NCI-H82 (cell line): ENCODE measurements around the gene LEPROT.

ENCODE experiments used
- DNase-seq: peaks from one replicate; lab custom pipeline; 2025; lab: John Stamatoyannopoulos, UW

LEPROT gene

GRCh38 chr1:65477414-65478378, 57.2 kb downstream of the LEPROT start:
- DNase-seq = no peak

- DNase-seq = no peak
These were observed 58.0 kb downstream of the LEPROT start for GRCh38 chr1:65478379-65479026.

- DNase-seq = no peak
These were observed 59.2 kb downstream of the LEPROT start for GRCh38 chr1:65479554-65480204.

GRCh38 chr1:65480684-65481405, 60.4 kb downstream of the LEPROT start:
- DNase-seq = peak; percentile 24

- DNase-seq = no peak
These were observed 63.7 kb downstream of the LEPROT start for GRCh38 chr1:65483993-65484754.
